Endodermal cell (in vitro differentiated cells): ENCODE data around the gene COX14. TPM values are rescaled to one million over a fixed set of nuclear protein-coding genes. Genes with fewer than 3 reads are reported as not detected.
A peak's percentile ranks its signal among the peaks of the same experiment; 100 is the strongest.
"Not testable (repeated sequence)": the region's sequence is repeated elsewhere in the genome, so short reads cannot be mapped to it uniquely, and the experiment has no call there.

Experiments used
- DNase-seq: peaks from one replicate; pipeline ENCODE4 v3.0.0-alpha.2; 2017
- H3K27ac ChIP-seq: 2 replicates; pipeline ENCODE4 v1.5.1; 2013; ENCODE audit warnings: mild to moderate bottlenecking, low read depth, low read length, moderate library complexity
- H3K27me3 ChIP-seq: 2 replicates; pipeline ENCODE4 v1.6.1; 2013; ENCODE audit warnings: mild to moderate bottlenecking, low read length, moderate library complexity; ENCODE audit not compliant: insufficient read depth, control insufficient read depth, poor library complexity, severe bottlenecking
- H3K36me3 ChIP-seq: 2 replicates; pipeline ENCODE4 v1.7.0; 2013; ENCODE audit warnings: mild to moderate bottlenecking, low read length, moderate library complexity; ENCODE audit not compliant: control insufficient read depth, insufficient read depth
- H3K4me1 ChIP-seq: one replicate; pipeline ENCODE4 v1.7.0; 2013; ENCODE audit warnings: low read length; ENCODE audit not compliant: control insufficient read depth, insufficient read depth
- H3K4me3 ChIP-seq: 2 replicates; pipeline ENCODE4 v1.5.1; 2013; ENCODE audit warnings: mild to moderate bottlenecking, low read length, moderate library complexity
- H3K9ac ChIP-seq: 2 replicates; pipeline ENCODE4 v1.6.1; 2013; ENCODE audit warnings: mild to moderate bottlenecking, low read length, moderate library complexity; ENCODE audit not compliant: poor library complexity, severe bottlenecking; ENCODE audit errors: extremely low read depth
- H3K9me3 ChIP-seq: 2 replicates; pipeline ENCODE4 v1.6.1; 2013; ENCODE audit warnings: mild to moderate bottlenecking, low read length, moderate library complexity; ENCODE audit not compliant: control insufficient read depth
- H3K27ac Mint-ChIP-seq: 2 replicates; pipeline ENCODE4 v1.8.0; 2020; ENCODE audit warnings: mixed read lengths
- H3K27me3 Mint-ChIP-seq: 2 replicates; pipeline ENCODE4 v1.8.0; 2021; ENCODE audit warnings: mild to moderate bottlenecking, mixed read lengths; ENCODE audit not compliant: insufficient read depth
- H3K36me3 Mint-ChIP-seq: 2 replicates; pipeline ENCODE4 v1.8.0; 2020; ENCODE audit warnings: low read depth, mixed read lengths
- H3K4me1 Mint-ChIP-seq: 2 replicates; pipeline ENCODE4 v1.8.0; 2020; ENCODE audit warnings: mixed read lengths
- H3K4me3 Mint-ChIP-seq: 2 replicates; pipeline ENCODE4 v1.8.0; 2020; ENCODE audit warnings: mild to moderate bottlenecking, moderate library complexity, mixed read lengths
- H3K9me3 Mint-ChIP-seq: 2 replicates; pipeline ENCODE4 v1.8.0; 2020; ENCODE audit warnings: mild to moderate bottlenecking, mixed read lengths
- CTCF ChIP-seq: fragments of 200-600 bp; sonication (generic); conservative IDR thresholded peaks from 2 replicates; pipeline ENCODE4 v1.5.0; 2021; ENCODE audit warnings: antibody characterized with exemption, mild to moderate bottlenecking
- WGBS, 2 experiments: methylation state at CpG; one replicate each; pipeline versions ENCODE4 v1.1.5 to v1.1.7; 2013; ENCODE audit warnings: missing lambda C conversion rate in 2 of 2, mixed read lengths in 1 of 2; ENCODE audit not compliant: insufficient coverage in 1 of 2, insufficient read length in 1 of 2; 5-methylcytosine and 5-hydroxymethylcytosine counted together
- total RNA-seq, 2 donors: library from RNA; stranded (reverse); fragmentation: NEBNext Ultra II Directional in 1 of 2; extraction: Animal tissue kit (Norgen Biotek cat#: 25700) in 1 of 2; gene quantifications; 2 replicates in 1 of 2; 3 replicates in 1 of 2; pipeline ENCODE4 v1.2.1, GENCODE V29; 2021

COX14 gene
- total RNA-seq, 2 donors from 2014 or later = 26.0 to 26.7 TPM

GRCh38 chr12:50147281-50147680, 35.2 kb downstream of the COX14 start:
- DNase-seq = no peak
- 95 to 97% methylated on average over 3 to 4 of the region's 4 CpGs for WGBS, 2 experiments
- H3K4me1 ChIP-seq = no peaks in the 10 kb centered on the region
- H3K27me3 ChIP-seq = no peaks in the 10 kb centered on the region
- Mint-ChIP-seq H3K27me3 (no peaks in the 10 kb centered on the region), H3K27ac (no peak overlapping the region), H3K9me3 (no peaks in the 10 kb centered on the region), H3K4me3 (no peak overlapping the region), H3K36me3 (peaks cover 14% of the 10 kb centered on the region), H3K4me1 (peaks cover 4% of the 10 kb centered on the region)
- H3K9me3 ChIP-seq = no peaks in the 10 kb centered on the region
- H3K4me3 ChIP-seq = no peak overlapping the region
- H3K36me3 ChIP-seq = peaks cover 9% of the 10 kb centered on the region
- TF ChIP-seq CTCF = no peak
- H3K27ac ChIP-seq = no peak overlapping the region
- no peak overlapping the region for H3K9ac ChIP-seq

- not testable (repeated sequence) for H3K4me3 Mint-ChIP-seq, H3K27me3 ChIP-seq, H3K27ac ChIP-seq, H3K36me3 ChIP-seq, H3K4me1 ChIP-seq, H3K27me3 Mint-ChIP-seq, H3K4me3 ChIP-seq, H3K9me3 ChIP-seq, H3K36me3 Mint-ChIP-seq, H3K9ac ChIP-seq, H3K27ac Mint-ChIP-seq, H3K4me1 Mint-ChIP-seq, DNase-seq, H3K9me3 Mint-ChIP-seq
- 90 to 98% methylated on average over 2 to 6 of the region's 6 CpGs for WGBS, 2 experiments
These were observed 36.0 kb downstream of the COX14 start for GRCh38 chr12:50148011-50148410.

GRCh38 chr12:50149311-50149710, 37.3 kb downstream of the COX14 start:
- H3K4me1 ChIP-seq = no peaks in the 10 kb centered on the region
- H3K9ac ChIP-seq = no peak overlapping the region
- peaks cover 6% of the 10 kb centered on the region for H3K36me3 Mint-ChIP-seq
- WGBS, 2 experiments = 96 to 100% methylated on average over 1 to 3 of the region's 3 CpGs
- no peaks in the 10 kb centered on the region for H3K9me3 Mint-ChIP-seq
- H3K4me3 ChIP-seq = no peak overlapping the region
- H3K27ac Mint-ChIP-seq = no peak overlapping the region
- DNase-seq = no peak
- no peak for TF ChIP-seq CTCF
- H3K4me3 Mint-ChIP-seq = no peak overlapping the region
- no peak overlapping the region for H3K27ac ChIP-seq
- H3K9me3 ChIP-seq = no peaks in the 10 kb centered on the region
- H3K4me1 Mint-ChIP-seq = peaks cover 4% of the 10 kb centered on the region
- peaks cover 6% of the 10 kb centered on the region for H3K36me3 ChIP-seq
- no peaks in the 10 kb centered on the region for H3K27me3 ChIP-seq
- H3K27me3 Mint-ChIP-seq = no peaks in the 10 kb centered on the region

- Mint-ChIP-seq H3K4me1 (no peaks in the 10 kb centered on the region), H3K4me3 (no peak overlapping the region), H3K27ac (peak overlapping the region; percentile 20), H3K9me3 (no peaks in the 10 kb centered on the region), H3K36me3 (peaks cover 7% of the 10 kb centered on the region), H3K27me3 (no peaks in the 10 kb centered on the region)
- Histone ChIP-seq H3K4me3 (no peak overlapping the region), H3K9ac (no peak overlapping the region), H3K36me3 (peaks cover 6% of the 10 kb centered on the region), H3K27me3 (no peaks in the 10 kb centered on the region), H3K9me3 (no peaks in the 10 kb centered on the region), H3K4me1 (no peaks in the 10 kb centered on the region), H3K27ac (no peak overlapping the region)
- DNase-seq = no peak
- TF ChIP-seq CTCF = no peak
- WGBS, 2 experiments = 86 to 88% methylated on average over 1 of the region's 1 CpG
These were observed 39.1 kb downstream of the COX14 start for GRCh38 chr12:50151047-50151687.

GRCh38 chr12:50154947-50155346, 42.9 kb downstream of the COX14 start:
- Histone ChIP-seq H3K36me3 (peaks cover 29% of the 10 kb centered on the region), H3K9me3 (peaks cover 14% of the 10 kb centered on the region)
- not testable (repeated sequence) for H3K4me3 ChIP-seq, H3K9ac ChIP-seq, DNase-seq, H3K4me1 ChIP-seq, H3K27me3 Mint-ChIP-seq, H3K27me3 ChIP-seq, H3K27ac ChIP-seq, H3K9me3 Mint-ChIP-seq, H3K27ac Mint-ChIP-seq, H3K4me1 Mint-ChIP-seq, H3K4me3 Mint-ChIP-seq
- H3K36me3 Mint-ChIP-seq = peaks cover 26% of the 10 kb centered on the region
- 94 to 95% methylated on average over 3 of the region's 5 CpGs for WGBS, 2 experiments
